NCI-H510A treated with DMSO at 0.1 percent for 48 hours (cell line): ENCODE data around the gene EPHB2.
"Not testable (repeated sequence)": the region's sequence is repeated elsewhere in the genome, so short reads cannot be mapped to it uniquely, and the experiment has no call there.

ENCODE experiments used
- DNase-seq: peaks from one replicate; lab custom pipeline; 2025; lab: John Stamatoyannopoulos, UW

EPHB2 gene

GRCh38 chr1:22818061-22818770, 107.6 kb downstream of the EPHB2 start:
- no peak for DNase-seq

- DNase-seq = no peak
Measured at GRCh38 chr1:22819361-22819760, 108.7 kb downstream of the EPHB2 start.

DNA sequence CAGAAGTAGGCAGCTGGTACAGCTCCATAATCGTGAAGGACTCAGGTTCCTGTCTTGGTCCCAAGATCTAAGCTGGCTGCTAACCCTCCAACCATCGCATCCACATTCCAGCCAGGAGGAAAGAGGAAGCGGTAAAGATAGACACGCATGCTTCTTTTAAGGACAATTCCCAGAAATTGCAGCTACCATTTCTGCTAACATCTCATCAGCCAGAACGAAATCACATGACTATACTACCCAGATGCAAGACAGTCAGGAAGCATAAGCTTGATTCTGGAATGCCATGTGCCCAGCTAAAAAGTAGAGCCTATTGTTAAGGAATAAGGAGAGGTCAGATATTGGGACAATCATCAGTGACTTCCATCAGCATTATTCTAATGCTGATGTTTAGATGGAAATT, 110.4 kb downstream of the EPHB2 start:
- no peak for DNase-seq

- DNase-seq = no peak
Measured at GRCh38 chr1:22822371-22822770, 111.7 kb downstream of the EPHB2 start.

- no peak for DNase-seq
Measured at GRCh38 chr1:22824466-22824865, 113.8 kb downstream of the EPHB2 start.

- no peak for DNase-seq
Measured at GRCh38 chr1:22824975-22825374, 114.3 kb downstream of the EPHB2 start.

- DNase-seq = no peak
Measured at GRCh38 chr1:22825486-22826189, 115.0 kb downstream of the EPHB2 start.

DNA sequence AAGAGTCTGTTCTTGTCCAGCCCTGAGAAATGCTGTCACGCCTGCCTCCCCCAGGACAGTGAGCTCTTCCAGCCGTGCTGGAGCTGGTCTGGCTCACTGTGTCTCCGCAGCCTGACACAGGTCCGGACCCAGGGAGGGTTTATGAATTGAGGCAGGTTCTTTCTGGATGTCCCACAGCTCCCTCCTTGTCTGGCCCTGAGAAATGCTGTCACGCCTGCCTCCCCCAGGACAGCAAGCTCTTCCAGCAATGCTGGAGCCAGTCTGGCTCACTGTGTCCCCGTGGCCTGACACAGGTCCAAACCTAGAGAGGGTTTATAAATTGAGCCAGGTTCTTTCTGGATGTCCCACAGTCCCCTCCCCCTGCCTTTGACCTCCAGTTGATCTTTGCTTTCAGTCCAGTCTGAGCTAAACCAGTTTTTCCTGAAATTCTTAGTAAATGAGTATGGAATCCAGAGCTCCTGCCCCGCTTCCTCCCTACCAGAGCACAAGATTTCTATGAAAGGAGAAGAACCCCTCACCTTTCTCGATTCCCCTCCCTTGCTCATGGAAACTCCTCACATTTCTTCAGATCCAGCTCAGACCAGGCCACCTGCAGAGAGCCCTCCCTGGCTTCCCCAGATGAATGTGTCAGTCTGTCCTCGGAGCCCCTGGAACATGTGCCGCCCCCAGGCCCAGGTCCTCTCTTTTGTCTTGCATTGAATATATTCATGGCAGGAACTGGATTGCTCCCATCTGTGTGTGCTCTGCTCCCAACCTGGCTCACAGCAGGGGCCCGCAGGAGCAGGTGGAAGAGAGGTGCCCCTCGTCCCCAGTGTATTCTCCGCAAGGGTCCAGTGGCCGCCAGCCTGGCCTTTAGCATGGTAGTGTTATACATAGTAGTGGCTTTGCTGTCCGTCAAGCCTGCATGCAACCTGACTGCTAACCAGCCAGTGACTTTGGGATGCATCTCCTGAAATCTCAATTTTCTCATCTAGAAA, 116.3 kb downstream of the EPHB2 start:
- DNase-seq = no peak

DNA sequence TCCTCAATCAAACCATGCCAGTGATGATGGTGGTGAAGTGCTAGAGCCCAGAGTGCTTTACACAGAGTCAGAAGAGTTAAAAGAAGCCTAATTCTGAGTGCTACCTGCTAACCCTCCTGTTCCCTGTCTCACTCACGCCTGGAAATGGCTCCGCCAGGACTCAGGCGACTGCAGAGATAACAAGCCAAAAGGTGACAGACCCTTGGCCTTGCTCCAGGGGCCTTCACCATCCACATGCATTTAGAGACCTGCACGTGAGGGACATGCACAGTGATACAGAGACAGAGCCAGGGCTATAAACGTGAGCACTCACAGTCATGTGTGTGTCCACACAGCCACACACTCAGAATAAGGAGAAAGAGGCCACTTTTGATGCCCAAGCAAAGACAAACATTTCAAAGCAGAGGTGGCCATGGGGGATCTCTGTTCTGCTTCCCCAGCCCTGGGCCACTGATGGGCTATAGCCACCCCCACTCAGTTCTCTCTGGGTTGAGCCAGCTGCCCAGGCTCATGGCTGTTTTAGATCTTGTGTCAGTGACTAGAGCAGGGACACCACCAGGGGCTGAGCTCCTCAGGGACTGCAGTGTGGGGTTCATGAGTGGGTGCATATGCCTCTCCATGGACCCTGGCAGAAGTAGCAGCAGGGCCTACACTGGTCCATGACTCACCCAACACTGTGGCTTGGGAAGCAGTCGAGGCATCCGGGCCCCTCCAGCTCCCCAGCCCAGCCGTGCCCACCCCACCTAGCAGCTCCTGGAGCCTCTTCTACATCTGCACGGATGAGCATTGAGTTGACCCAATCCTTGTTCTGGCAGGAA, 117.2 kb downstream of the EPHB2 start:
- DNase-seq = no peak

- DNase-seq = no peak
Measured at GRCh38 chr1:22828484-22829308, 118.1 kb downstream of the EPHB2 start.

GRCh38 chr1:22829309-22829989, 118.8 kb downstream of the EPHB2 start:
- DNase-seq = no peak

GRCh38 chr1:22830041-22830566, 119.5 kb downstream of the EPHB2 start:
- DNase-seq = no peak

DNA sequence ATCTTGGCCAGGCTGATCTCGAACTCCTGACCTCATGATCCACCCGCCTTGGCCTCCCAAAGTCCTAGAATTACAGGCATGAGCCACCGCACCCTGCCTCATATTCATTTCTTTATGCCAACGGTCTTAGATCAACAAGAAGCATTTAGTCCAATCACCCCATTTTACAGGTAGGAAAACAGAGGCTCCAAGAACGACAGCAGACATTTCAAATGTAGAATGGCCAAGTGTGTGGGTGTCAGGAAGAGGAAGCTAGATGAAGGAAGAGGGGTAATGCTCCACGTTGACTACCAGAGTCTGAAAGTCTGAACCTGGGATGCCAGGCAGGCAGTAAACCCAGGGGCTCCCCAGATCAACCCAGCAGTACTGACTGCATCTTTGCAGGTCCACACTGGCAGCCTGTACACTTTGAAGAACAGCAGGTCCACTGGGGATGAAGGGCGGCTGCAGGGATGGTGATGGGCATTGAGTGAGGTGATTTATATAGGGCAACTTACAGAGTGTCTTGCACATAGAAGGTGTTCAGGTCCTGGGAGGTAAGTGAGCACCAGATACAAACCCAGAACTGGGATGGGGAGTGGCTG, 120.2 kb downstream of the EPHB2 start:
- DNase-seq = no peak

- DNase-seq = no peak
Measured at GRCh38 chr1:22831729-22832413, 121.2 kb downstream of the EPHB2 start.

GRCh38 chr1:22832414-22832786, 121.8 kb downstream of the EPHB2 start:
- no peak for DNase-seq

- DNase-seq = no peak
Measured at GRCh38 chr1:22833699-22834098, 123.1 kb downstream of the EPHB2 start.

DNA sequence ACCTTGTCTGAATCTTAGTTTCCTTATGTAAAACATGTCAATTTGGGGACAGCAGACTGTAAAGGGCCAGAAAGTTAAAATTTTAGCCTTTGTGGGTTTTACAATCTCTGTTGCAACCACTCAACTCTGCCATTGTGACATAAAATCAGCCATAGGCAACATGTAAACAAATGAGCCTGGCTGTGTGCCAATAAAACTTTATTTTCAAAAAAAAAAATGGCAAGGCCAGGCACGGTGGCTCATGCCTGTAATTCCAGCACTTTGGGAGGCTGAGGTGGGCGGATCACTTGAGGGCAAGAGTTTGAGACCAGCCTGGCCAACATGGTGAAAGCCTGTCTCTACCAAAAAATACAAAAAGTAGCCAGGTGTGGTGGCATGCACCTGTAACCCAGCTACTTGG, 123.8 kb downstream of the EPHB2 start:
- not testable (repeated sequence) for DNase-seq

DNA sequence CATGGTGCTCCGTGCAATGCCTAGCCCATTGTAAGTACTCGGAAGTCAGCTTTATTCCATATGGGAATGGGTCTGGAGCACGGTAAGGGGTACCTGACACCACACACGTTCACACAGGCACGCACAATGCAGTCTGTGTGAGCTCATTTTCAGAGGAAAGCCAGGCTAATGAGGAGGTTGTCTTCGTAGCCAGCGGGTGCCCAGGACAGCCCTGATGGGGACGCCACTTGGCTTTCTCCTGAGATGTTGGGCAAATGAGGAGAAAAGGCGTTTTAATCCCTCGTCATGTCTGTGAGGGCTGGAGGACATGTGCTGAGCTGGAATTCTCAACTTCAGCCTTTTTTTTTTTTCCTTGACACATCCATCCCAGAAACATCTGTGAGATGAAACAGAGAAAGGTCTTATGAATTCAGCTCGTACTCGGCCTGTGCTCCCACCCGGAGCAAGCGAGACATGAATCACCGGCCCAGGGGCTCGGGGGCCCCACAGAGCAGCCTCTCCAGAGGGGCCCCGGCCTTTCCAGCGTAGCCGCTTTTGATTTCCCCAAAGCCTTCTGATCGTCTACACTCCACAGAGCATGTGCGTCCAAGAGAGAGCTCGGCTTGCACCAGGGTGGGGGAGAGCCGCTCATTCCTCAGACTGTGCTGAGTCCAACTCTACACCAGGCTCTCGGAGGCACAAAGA, 125.1 kb downstream of the EPHB2 start:
- DNase-seq = no peak
